Testis (tissue), 3 donors: Measurements from ENCODE around the gene SLC11A2. TPM values are rescaled to one million over a fixed set of nuclear protein-coding genes. Genes with fewer than 3 reads are reported as not detected.

Experiments used
- DNase-seq: peaks from one replicate; pipeline ENCODE4 v3.0.0-alpha.2; 2019
- H3K27ac ChIP-seq, 2 donors: fragments of 200-600 bp; sonication (generic); one replicate each; pipeline ENCODE4 v1.5.1; 2019
- H3K27me3 ChIP-seq: fragments of 200-600 bp; sonication (generic); one replicate; pipeline ENCODE4 v1.5.1; 2019
- H3K36me3 ChIP-seq: fragments of 200-600 bp; sonication (generic); one replicate; pipeline ENCODE4 v1.5.1; 2017; ENCODE audit warnings: low read depth; ENCODE audit errors: missing control alignments
- H3K4me1 ChIP-seq: fragments of 200-600 bp; sonication (generic); one replicate; pipeline ENCODE4 v1.5.1; 2019
- H3K4me3 ChIP-seq, 2 donors: fragments of 200-600 bp; sonication (generic); one replicate each; pipeline ENCODE4 v1.5.1; 2017 to 2019
- H3K9me3 ChIP-seq: fragments of 200-600 bp; sonication (generic); one replicate; pipeline ENCODE4 v1.5.1; 2017
- CTCF ChIP-seq, 3 experiments: fragments of 450-650 bp in 2 of 3; fragments of 200-600 bp in 1 of 3; sonication (generic) in 1 of 3; IDR thresholded peaks; one replicate each; pipeline ENCODE4 v1.5.1; 2016 to 2019; ENCODE audit warnings: antibody characterized with exemption in 3 of 3, mild to moderate bottlenecking in 2 of 3, moderate library complexity in 1 of 3
- POLR2A ChIP-seq: fragments of 450-650 bp; IDR thresholded peaks from one replicate; pipeline ENCODE4 v1.6.1; 2017; ENCODE audit warnings: antibody characterized with exemption, mild to moderate bottlenecking, moderate library complexity
- WGBS, 2 donors: methylation state at CpG; one replicate each; pipeline ENCODE4 v1.1.5; 2018; 5-methylcytosine and 5-hydroxymethylcytosine counted together
- intact Hi-C: fragments of 100-400 bp; cut with DNase I; formaldehyde crosslinking; loops from one replicate; pipeline ENCODE4 v1.15.1; 2023; ENCODE audit warnings: low total_unique reads
- polyA plus RNA-seq: library from polyadenylated mRNA; stranded (reverse); fragments of 350-450 nt; fragmentation: Illumina TruSeq; extraction: RNeasy Lipid Tissue Mini Kit (QIAGEN cat#74804); gene quantifications from one replicate; pipeline ENCODE4 v1.2.3, GENCODE V29; 2014; ENCODE audit warnings: low read depth, low replicate concordance; ENCODE audit not compliant: insufficient read depth
- total RNA-seq, 2 donors: library from RNA; depleted of rRNA; stranded (reverse); fragments of >200 nt; gene quantifications; one replicate each; pipeline ENCODE4 v1.2.3, GENCODE V29; 2016

The SLC11A2 gene
- total and polyA plus RNA-seq, 3 donors from 2014 or later: 42.9 to 66.5 (median 63.4) TPM

GRCh38 chr12:50986966-50987737 lies 39.0 kb downstream of the SLC11A2 start:
- intact Hi-C loops: loop anchor here (10.0 kb wide), 1 partner anchor 52 kb away; no protein-coding TSS in a partner anchor
- Histone ChIP-seq H3K27ac (peak overlapping the region in 1 of 2 donors; percentile 23), H3K27me3 (no peaks in the 10 kb centered on the region), H3K36me3 (no peaks in the 10 kb centered on the region), H3K4me1 (peaks cover 17% of the 10 kb centered on the region), H3K4me3 (no peak overlapping the region), H3K9me3 (no peaks in the 10 kb centered on the region)
- peak in 2 of 3 experiments; percentile 7 to 42 for TF ChIP-seq CTCF (IDR thresholded peaks at IDR 0.05)
- TF ChIP-seq POLR2A: no peak
- DNase-seq: peak; percentile 58
- 46 to 59% methylated on average over 8 of the region's 8 CpGs for WGBS, 2 donors

- Histone ChIP-seq H3K27me3 (no peaks in the 10 kb centered on the region), H3K4me3 (no peak overlapping the region), H3K9me3 (no peaks in the 10 kb centered on the region), H3K27ac (peak overlapping the region; percentile 63 to 81), H3K36me3 (no peaks in the 10 kb centered on the region), H3K4me1 (peaks cover 17% of the 10 kb centered on the region)
- TF ChIP-seq POLR2A (no peak), CTCF (IDR thresholded peaks at IDR 0.05) (no peak)
- intact Hi-C loops: loop anchor here (10.0 kb wide), 1 partner anchor 51 kb away; no protein-coding TSS in a partner anchor
- peak; percentile 30 for DNase-seq
These were observed 40.9 kb downstream of the SLC11A2 start for GRCh38 chr12:50985322-50985721.

- intact Hi-C loops: loop anchor here (10.0 kb wide), 1 partner anchor 50 kb away; no protein-coding TSS in a partner anchor
- DNase-seq: no peak
- H3K27ac ChIP-seq: peak overlapping the region; percentile 63 to 81
These were observed 41.4 kb downstream of the SLC11A2 start for GRCh38 chr12:50984586-50985298.

More at GRCh38 chr12:50984586-50985298, 41.4 kb downstream of the SLC11A2 start:
- H3K9me3 ChIP-seq: no peaks in the 10 kb centered on the region
- no peaks in the 10 kb centered on the region for H3K27me3 ChIP-seq
- H3K4me1 ChIP-seq: peaks cover 17% of the 10 kb centered on the region
- no peak overlapping the region for H3K4me3 ChIP-seq
- 50% methylated on average over 2 of the region's 2 CpGs for WGBS, 2 donors
- no peak for TF ChIP-seq POLR2A
- no peak for TF ChIP-seq CTCF (IDR thresholded peaks at IDR 0.05)
- no peaks in the 10 kb centered on the region for H3K36me3 ChIP-seq
